GM23248 (cell line): Measurements from ENCODE around the gene SDR9C7. TPM values are rescaled to one million over a fixed set of nuclear protein-coding genes. Genes with fewer than 3 reads are reported as not detected.

Experiments
- DNase-seq: peaks from one replicate; pipeline ENCODE4 v3.0.0-alpha.2; 2015
- H2AFZ ChIP-seq: fragments of 200-600 bp; sonication (generic); 2 replicates; pipeline ENCODE4 v1.6.1; 2016; ENCODE audit warnings: antibody characterized with exemption
- H3F3A ChIP-seq: fragments of 200-600 bp; sonication (generic); 2 replicates; pipeline ENCODE4 v1.6.1; 2016; ENCODE audit warnings: mild to moderate bottlenecking, antibody characterized with exemption, mixed run types; ENCODE audit not compliant: insufficient read depth
- H3K27ac ChIP-seq: fragments of 200-600 bp; sonication (generic); 2 replicates; pipeline ENCODE4 v1.5.1; 2016; ENCODE audit warnings: mild to moderate bottlenecking
- H3K27me3 ChIP-seq: fragments of 200-600 bp; sonication (generic); replicated peaks from 2 replicates; pipeline ENCODE4 v1.6.1; 2016; ENCODE audit warnings: mild to moderate bottlenecking; ENCODE audit not compliant: insufficient read depth
- H3K36me3 ChIP-seq: fragments of 200-600 bp; sonication (generic); 2 replicates; pipeline ENCODE4 v1.6.1; 2016; ENCODE audit warnings: low read depth, mild to moderate bottlenecking
- H3K4me1 ChIP-seq: fragments of 200-600 bp; sonication (generic); 2 replicates; pipeline ENCODE4 v1.6.1; 2016; ENCODE audit warnings: mild to moderate bottlenecking; ENCODE audit not compliant: insufficient read depth
- H3K4me2 ChIP-seq: fragments of 200-600 bp; sonication (generic); one replicate; pipeline ENCODE4 v1.6.1; 2016; ENCODE audit warnings: mild to moderate bottlenecking; ENCODE audit not compliant: unreplicated experiment
- H3K4me3 ChIP-seq: fragments of 200-600 bp; sonication (generic); 2 replicates; pipeline ENCODE4 v1.5.1; 2016; ENCODE audit warnings: mild to moderate bottlenecking
- H3K79me2 ChIP-seq: fragments of 200-600 bp; sonication (generic); 2 replicates; pipeline ENCODE4 v1.6.1; 2016; ENCODE audit warnings: mild to moderate bottlenecking; ENCODE audit not compliant: insufficient read depth
- H3K9ac ChIP-seq: fragments of 200-600 bp; sonication (generic); 2 replicates; pipeline ENCODE4 v1.6.1; 2016; ENCODE audit warnings: mild to moderate bottlenecking
- H3K9me2 ChIP-seq: fragments of 200-600 bp; sonication (generic); 2 replicates; pipeline ENCODE4 v1.6.1; 2016; ENCODE audit warnings: mixed run types, mild to moderate bottlenecking, moderate library complexity; ENCODE audit not compliant: insufficient read depth
- H3K9me3 ChIP-seq: fragments of 200-600 bp; sonication (generic); one replicate; pipeline ENCODE4 v1.6.1; 2017; ENCODE audit warnings: low read depth
- H4K20me1 ChIP-seq: fragments of 200-600 bp; sonication (generic); 2 replicates; pipeline ENCODE4 v1.6.0; 2016; ENCODE audit not compliant: insufficient read depth
- EZH2 ChIP-seq: fragments of 200-600 bp; sonication (generic); IDR thresholded peaks from 2 replicates; pipeline ENCODE4 v1.6.1; 2018; ENCODE audit warnings: antibody characterized with exemption, mild to moderate bottlenecking; ENCODE audit not compliant: insufficient read depth, poor library complexity, severe bottlenecking
- EZH2phosphoT487 ChIP-seq: fragments of 200-600 bp; sonication (generic); IDR thresholded peaks from 2 replicates; pipeline ENCODE4 v1.6.1; 2018; ENCODE audit warnings: antibody characterized with exemption, moderate library complexity, mild to moderate bottlenecking, low read depth; ENCODE audit not compliant: insufficient read depth
- WGBS, 2 experiments: methylation state at CpG; one replicate each; pipeline ENCODE4 v1.1.6; 2015 to 2017; ENCODE audit warnings: low lambda C conversion rate in 2 of 2, low coverage in 1 of 2; ENCODE audit errors: missing lambda C conversion rate in 2 of 2; 5-methylcytosine and 5-hydroxymethylcytosine counted together
- in situ Hi-C: fragments of 300-500 bp; cut with MboI; formaldehyde crosslinking; loops from 2 replicates; pipeline ENCODE4 v1.15.0; 2020
- polyA plus RNA-seq: library from polyadenylated mRNA; unstranded; fragments of >200 nt; fragmentation: Nextera tagmentation; extraction: Ambion mirVana; gene quantifications from 2 replicates; pipeline ENCODE4 v1.2.1, GENCODE V29; 2016
- total RNA-seq: library from RNA; depleted of rRNA; stranded (reverse); fragments of >200 nt; shearing (Covaris generic); gene quantifications from 2 replicates; pipeline ENCODE4 v1.2.3, GENCODE V29; 2014

SDR9C7 gene
- total and polyA plus RNA-seq, 2 experiments from 2014 or later: not detected

DNA sequence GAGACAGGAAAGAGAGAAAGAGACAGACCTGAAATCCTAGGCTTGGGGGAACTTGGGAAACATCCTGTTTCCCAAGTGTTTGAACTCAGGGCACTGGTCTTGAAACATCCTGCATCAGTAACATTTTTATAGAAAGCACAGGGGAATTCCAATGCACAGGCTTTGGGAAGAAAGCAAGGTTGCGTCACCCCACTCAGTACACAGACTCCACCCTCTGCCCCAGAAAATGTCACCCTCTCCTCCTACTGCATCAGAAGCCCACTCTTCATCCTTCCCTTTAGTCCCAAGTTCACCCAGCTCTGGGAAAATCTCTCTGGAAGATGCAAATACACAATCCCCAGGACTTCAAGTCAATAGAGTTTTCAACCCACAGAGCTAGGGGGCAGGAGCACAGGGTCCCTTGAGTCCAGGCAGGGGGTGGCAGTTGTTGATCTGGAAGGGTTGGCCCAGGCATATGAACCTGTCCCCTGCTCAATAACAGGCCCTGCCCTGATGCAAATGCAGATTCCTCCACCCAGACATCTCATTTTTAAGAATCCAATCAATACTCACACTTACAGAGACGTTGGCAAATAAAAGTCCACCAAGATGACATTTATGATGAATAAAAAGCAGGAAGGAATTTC, 21.5 kb upstream of the SDR9C7 start:
- no peak overlapping the region for H2AFZ ChIP-seq
- no peaks in the 10 kb centered on the region for H3K9me2 ChIP-seq
- H3K79me2 ChIP-seq: no peaks in the 10 kb centered on the region
- H4K20me1 ChIP-seq: no peaks in the 10 kb centered on the region
- no peak overlapping the region for H3K4me2 ChIP-seq
- 34 to 36% methylated on average over 2 of the region's 2 CpGs for WGBS, 2 experiments
- H3K4me1 ChIP-seq: no peaks in the 10 kb centered on the region
- in situ Hi-C loops: no loop called here
- peaks cover 28% of the 10 kb centered on the region for H3K27me3 ChIP-seq
- H3K36me3 ChIP-seq: no peaks in the 10 kb centered on the region
- H3K9ac ChIP-seq: no peak overlapping the region
- TF ChIP-seq EZH2 (no peak), EZH2phosphoT487 (no peak)
- H3F3A ChIP-seq: no peaks in the 10 kb centered on the region
- peak; percentile 9 for DNase-seq
- H3K9me3 ChIP-seq: no peaks in the 10 kb centered on the region
- no peak overlapping the region for H3K27ac ChIP-seq
- H3K4me3 ChIP-seq: no peak overlapping the region

DNA sequence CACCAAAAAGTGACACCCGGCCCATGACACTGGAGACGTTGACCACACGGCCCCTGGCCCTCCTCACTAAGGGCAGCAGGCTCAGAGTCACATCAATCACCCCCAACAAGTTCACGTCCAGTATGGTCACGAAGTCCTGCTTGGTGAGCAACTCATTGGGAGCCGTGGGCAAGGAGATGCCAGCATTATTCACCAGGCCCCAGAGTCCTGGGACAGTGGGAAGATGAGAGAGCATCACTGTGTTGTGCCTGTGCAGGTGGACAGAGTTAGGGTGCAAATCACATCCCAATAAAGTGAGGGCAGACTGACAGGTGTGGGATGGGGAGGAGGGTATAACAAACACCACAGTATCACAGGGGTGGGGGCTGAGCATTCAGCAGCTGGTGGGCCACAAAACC, 20.7 kb upstream of the SDR9C7 start:
- Histone ChIP-seq H3K4me3 (no peak overlapping the region), H3K9me2 (no peaks in the 10 kb centered on the region), H3K9ac (no peak overlapping the region), H3K27me3 (peaks cover 28% of the 10 kb centered on the region), H3K36me3 (no peaks in the 10 kb centered on the region), H3K79me2 (no peaks in the 10 kb centered on the region), H3F3A (no peaks in the 10 kb centered on the region), H2AFZ (no peak overlapping the region), H3K9me3 (no peaks in the 10 kb centered on the region), H3K4me1 (no peaks in the 10 kb centered on the region), H3K4me2 (no peak overlapping the region), H4K20me1 (no peaks in the 10 kb centered on the region), H3K27ac (no peak overlapping the region)
- TF ChIP-seq EZH2phosphoT487 (no peak), EZH2 (no peak)
- DNase-seq: no peak
- 28 to 32% methylated on average over 6 of the region's 6 CpGs for WGBS, 2 experiments
- in situ Hi-C loops: no loop called here

DNA sequence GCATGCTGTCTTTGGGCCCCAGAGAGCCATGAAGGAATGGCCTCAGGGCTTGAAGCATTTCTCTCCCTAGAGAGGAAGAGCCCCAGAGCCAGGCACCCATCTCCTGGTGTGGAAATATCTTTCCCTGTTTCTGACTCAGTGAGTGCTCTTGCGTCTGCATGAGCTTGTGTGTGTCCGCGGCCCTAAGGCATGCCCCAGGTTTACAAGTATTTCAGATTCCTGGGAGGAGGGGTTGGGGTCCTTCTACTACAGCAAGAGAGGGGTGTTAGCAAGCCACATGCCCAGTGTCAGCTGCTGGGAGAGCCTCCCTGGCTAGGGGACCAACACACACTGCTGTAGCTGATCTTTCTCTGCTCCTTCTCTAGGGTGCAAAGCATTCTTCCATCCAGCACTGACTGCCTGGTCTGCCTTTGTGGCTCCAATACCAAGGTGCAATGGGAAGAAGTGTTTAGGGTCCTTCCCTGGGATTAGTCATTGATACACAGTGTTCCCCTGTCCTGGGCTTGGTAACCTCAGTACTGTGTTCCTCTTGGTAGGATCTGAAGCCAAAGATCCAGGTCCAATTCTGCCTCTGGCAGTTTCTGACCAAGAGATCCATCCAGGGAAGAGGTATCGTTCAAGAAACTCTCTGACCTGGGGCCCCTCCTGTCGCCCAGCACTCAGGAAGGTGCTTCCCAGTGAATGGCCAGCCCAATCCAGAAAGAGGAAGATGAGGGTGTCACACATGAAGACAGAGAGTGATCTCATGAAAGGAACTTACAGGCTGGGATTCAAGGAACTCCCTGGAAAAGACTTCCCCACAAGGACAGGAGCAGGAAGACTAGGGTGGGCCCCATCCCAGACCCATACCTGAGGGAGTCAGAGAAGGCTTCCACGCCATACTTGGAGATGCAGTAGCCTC, 20.1 kb upstream of the SDR9C7 start:
- no peaks in the 10 kb centered on the region for H3F3A ChIP-seq
- H3K4me3 ChIP-seq: no peak overlapping the region
- whole genome bisulfite sequencing, 2 experiments: 69 to 73% methylated on average over 6 of the region's 6 CpGs
- no peak for DNase-seq
- H3K9ac ChIP-seq: no peak overlapping the region
- H3K4me2 ChIP-seq: no peak overlapping the region
- H3K27ac ChIP-seq: no peak overlapping the region
- H3K4me1 ChIP-seq: no peaks in the 10 kb centered on the region
- TF ChIP-seq EZH2 (no peak), EZH2phosphoT487 (no peak)
- H2AFZ ChIP-seq: no peak overlapping the region
- no peaks in the 10 kb centered on the region for H3K9me3 ChIP-seq
- peaks cover 27% of the 10 kb centered on the region for H3K27me3 ChIP-seq
- no peaks in the 10 kb centered on the region for H3K9me2 ChIP-seq
- in situ Hi-C loops: no loop called here
- no peaks in the 10 kb centered on the region for H3K79me2 ChIP-seq
- no peaks in the 10 kb centered on the region for H3K36me3 ChIP-seq
- H4K20me1 ChIP-seq: no peaks in the 10 kb centered on the region

DNA sequence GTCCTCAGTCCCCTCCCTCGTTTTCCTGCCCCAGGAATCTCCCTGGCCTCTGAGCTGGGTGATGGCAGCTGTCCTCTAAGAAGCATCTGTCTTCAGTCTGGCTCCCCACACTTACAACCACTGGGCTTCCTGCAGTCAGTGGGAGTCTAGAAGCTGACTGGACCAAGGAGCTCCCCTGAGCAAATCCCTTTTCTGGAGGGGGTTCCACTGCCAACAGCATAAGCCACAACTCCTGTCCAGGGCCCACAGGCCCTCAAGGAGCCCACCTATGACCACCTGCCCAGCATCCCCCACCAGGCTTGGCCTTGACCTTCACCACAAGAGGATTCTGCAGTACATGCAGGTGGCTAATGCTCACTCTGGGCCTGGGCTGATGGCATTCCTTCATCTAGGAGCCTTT, 19.1 kb upstream of the SDR9C7 start:
- H3K9me3 ChIP-seq: no peaks in the 10 kb centered on the region
- no peak overlapping the region for H3K9ac ChIP-seq
- no peak overlapping the region for H2AFZ ChIP-seq
- H4K20me1 ChIP-seq: no peaks in the 10 kb centered on the region
- H3F3A ChIP-seq: no peaks in the 10 kb centered on the region
- no peak overlapping the region for H3K27ac ChIP-seq
- H3K4me3 ChIP-seq: no peak overlapping the region
- no peaks in the 10 kb centered on the region for H3K36me3 ChIP-seq
- no peak for TF ChIP-seq EZH2phosphoT487
- no peak for TF ChIP-seq EZH2
- in situ Hi-C loops: no loop called here
- no peak for DNase-seq
- H3K79me2 ChIP-seq: no peaks in the 10 kb centered on the region
- H3K4me1 ChIP-seq: no peaks in the 10 kb centered on the region
- H3K9me2 ChIP-seq: no peaks in the 10 kb centered on the region
- no peak overlapping the region for H3K4me2 ChIP-seq
- H3K27me3 ChIP-seq: peaks cover 20% of the 10 kb centered on the region
- WGBS, 2 experiments: 0 to 5% methylated on average over 1 of the region's 1 CpG
